ENCODE data around the gene CRTAC1.
"Not testable (repeated sequence)": the region's sequence is repeated elsewhere in the genome, so short reads cannot be mapped to it uniquely, and the experiment has no call there.

CRTAC1 gene

DNA sequence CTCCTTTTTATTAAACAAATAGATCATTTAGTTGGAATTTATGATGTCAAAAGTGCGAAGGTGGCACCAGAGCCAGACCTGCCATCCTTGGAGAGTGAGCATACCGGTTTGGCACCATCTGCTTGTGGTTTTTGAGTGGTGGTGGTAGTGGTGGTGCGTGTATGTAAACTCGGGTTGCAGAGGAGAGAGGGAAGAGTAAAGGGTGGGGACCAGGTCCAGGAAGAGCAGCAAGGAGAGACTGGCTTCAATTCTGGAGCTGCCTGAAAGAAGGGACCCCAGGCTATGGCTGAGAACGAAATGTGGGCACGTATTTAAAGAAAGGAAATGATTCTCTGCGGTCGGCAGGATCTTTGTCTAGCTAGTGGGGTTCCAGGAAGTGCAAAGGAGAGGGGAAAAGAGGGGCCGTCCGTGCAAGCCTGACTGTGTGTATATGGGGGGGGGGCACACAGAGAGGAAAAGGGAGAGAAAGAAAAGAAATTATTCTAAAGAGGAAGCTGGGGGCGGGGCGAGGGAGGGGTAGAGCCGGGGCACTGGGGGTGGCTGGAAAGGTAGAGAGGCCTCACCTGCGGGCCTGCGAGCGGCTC is 181.2 kb downstream of the CRTAC1 start:
- H3K4me3 ChIP-seq (ENCODE audit: low read depth, low read length) = peak overlapping the region; percentile 45

DNA sequence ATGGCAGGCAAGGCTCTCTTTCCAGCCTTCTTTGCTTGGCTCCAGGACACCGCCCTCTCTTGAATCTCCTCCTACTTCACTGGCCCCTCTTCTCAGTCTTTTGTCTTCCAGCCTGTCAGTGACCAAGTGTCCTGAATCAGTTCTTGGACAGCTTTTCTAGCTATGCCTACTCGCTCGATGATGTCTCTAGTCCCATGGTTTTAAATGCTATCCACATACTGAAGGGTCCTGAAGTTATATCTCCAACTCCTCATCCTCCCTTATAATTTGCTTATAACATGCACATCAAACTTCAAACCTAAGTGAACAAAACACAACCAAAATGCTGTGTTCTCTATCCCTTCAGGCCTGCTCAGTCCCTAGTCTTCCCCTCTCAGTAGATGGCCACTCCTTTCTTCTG is 185.7 kb downstream of the CRTAC1 start:
- H3K4me3 ChIP-seq (ENCODE audit: low read depth, low read length) = no peak overlapping the region

DNA sequence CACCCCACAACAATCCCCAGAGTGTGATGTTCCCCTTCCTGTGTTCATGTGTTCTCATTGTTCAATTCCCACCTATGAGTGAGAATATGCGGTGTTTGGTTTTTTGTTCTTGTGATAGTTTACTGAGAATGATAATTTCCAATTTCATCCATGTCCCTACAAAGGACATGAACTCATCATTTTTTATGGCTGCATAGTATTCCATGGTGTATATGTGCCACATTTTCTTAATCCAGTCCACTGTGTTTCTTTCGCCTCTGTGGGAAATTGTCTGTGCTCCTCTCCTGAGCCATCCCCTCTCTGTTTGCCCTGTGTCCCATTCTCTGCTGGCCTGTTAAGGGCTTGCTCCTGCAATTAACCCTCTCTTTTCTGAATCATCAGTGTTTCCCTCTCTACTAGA is 186.4 kb downstream of the CRTAC1 start:
- H3K4me3 ChIP-seq (ENCODE audit: low read depth, low read length) = not testable (repeated sequence)

- H3K4me3 ChIP-seq (ENCODE audit: low read depth, low read length) = no peak overlapping the region
Measured at GRCh38 chr10:97843281-97843671, 187.1 kb downstream of the CRTAC1 start.

- H3K4me3 ChIP-seq (ENCODE audit: low read depth, low read length) = no peak overlapping the region
Measured at GRCh38 chr10:97842656-97843280, 187.7 kb downstream of the CRTAC1 start.

- not testable (repeated sequence) for H3K4me3 ChIP-seq (ENCODE audit: low read depth, low read length)
Measured at GRCh38 chr10:97842114-97842513, 188.3 kb downstream of the CRTAC1 start.

GRCh38 chr10:97841166-97841565 is 189.3 kb downstream of the CRTAC1 start:
- H3K4me3 ChIP-seq (ENCODE audit: low read depth, low read length) = not testable (repeated sequence)

GRCh38 chr10:97838091-97838490 is 192.3 kb downstream of the CRTAC1 start:
- H3K4me3 ChIP-seq (ENCODE audit: low read depth, low read length) = no peak overlapping the region

DNA sequence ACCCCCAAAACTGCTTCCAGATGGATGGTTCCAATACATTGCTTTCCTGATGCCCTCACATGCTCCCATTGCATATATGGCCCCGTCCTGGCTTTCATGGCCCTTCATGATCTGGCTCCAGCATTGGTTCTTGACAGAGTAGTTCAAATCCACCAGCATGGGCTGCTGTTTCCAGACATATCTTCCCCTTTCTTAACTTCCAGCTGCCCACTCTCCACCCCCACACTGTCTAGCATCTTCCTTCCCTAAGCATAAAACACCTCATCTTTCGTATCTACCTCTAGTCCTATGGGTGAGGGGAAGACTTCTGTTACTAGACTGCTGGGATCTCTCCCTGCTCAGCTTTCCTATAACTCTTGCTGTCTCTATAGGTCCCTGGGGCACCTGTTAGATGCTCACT is 194.0 kb downstream of the CRTAC1 start:
- H3K4me3 ChIP-seq (ENCODE audit: low read depth, low read length) = no peak overlapping the region

DNA sequence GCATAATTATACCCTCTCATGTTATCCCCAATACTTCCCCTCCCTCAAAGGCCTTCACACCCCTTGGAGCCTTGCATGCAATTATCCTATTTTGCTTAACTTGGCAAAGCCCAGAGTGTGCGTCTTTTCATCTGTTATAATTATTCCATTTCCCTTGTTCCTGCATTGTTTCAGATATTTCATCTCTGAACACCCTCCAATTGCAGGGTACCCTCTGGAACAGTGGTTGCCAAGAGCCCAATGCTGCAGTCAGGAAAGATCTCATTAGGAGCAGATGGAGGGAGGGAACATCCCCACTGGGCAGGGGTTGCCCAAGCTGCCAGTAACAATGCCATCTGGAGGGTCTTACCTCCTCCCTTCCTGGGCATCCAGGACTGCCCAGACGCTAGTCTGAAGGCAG is 199.2 kb downstream of the CRTAC1 start:
- no peak overlapping the region for H3K4me3 ChIP-seq (ENCODE audit: low read depth, low read length)

DNA sequence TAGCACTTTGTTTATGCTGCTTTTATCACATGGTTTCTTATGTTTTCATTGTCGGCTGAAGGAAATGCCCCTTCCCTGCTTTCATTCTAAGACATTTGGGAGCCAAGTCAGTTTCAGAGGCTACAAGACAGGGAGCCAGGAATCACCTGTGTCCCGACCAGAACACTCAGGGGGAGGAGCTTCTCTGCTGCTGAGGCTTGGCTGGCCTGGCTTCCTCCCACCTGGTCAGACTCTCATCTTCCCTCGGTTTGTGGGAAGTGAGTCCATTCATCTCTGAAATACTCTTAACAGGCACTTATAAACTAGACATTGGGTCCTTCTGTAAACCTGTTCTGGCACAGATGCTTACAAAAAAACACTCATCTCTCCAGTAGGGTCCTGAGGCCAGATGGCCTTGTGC is 200.4 kb downstream of the CRTAC1 start:
- no peak overlapping the region for H3K4me3 ChIP-seq (ENCODE audit: low read depth, low read length)

GRCh38 chr10:97828721-97829120 is 201.7 kb downstream of the CRTAC1 start:
- no peak overlapping the region for H3K4me3 ChIP-seq (ENCODE audit: low read depth, low read length)

DNA sequence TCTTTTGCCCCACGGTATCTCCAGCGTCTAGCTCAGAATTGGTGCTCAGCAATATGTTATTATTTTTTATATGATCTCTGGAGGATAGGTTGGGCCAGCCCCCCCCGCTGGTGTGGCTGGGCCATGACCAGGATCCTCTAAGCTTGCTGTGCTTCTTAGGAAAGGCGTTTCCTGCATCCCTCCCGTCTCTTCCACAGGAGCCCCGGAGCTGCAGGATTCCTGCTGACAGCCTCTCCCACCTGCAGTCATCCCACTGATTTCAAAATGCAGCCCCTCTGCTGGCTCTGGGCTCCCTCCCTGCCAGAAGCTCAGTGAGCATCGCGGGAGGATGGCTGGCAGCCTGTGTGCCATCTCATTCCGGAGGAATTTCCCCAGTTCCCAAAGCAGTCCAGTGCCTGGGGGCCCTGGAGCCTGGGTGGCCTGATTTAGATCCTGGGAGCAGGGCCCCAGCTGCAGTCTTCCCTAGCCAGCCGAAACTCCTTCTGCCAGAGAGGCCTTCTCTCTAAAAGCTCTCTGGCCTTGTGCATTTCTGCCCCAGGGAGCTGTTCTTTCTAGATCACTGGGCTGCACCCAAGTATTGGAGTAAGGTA is 202.6 kb downstream of the CRTAC1 start:
- no peak overlapping the region for H3K4me3 ChIP-seq (ENCODE audit: low read depth, low read length)

GRCh38 chr10:97826892-97827291 is 203.5 kb downstream of the CRTAC1 start:
- H3K4me3 ChIP-seq (ENCODE audit: low read depth, low read length) = no peak overlapping the region

DNA sequence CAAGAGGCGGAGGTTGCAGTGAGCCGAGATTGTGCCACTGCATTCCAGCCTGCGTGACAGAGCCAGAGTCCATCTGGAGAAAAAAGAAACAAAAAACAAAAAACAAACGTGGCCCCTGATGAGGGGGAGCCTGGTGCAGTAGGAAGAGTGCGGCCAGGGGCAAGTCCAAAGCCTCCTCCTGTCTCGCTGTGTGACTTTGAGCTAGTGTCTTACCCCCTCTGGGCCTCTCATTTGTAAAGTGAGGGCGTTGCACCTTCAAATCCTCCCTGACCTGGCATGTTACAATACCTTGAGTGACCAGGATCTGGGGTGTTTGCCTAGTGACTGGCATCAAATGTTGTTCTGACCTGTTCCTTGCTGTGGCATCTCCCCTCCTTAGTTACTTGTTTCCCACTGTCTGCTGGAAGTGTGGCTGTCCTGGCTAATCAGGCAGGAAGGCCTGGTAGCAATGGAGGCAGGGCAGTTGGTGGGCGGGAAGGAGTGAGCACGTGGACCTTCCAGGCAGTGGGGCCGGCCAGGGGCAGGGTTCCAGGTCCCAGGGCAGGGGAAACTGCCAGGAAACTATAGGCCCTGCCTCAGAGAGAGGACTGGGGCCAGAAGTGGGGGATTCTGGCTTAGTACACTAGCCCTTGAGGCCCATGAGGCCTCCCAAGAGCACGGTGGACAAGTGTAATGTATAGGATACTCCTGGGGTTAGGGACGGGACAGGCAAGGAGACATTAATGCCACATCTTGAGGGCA is 205.2 kb downstream of the CRTAC1 start:
- H3K4me3 ChIP-seq (ENCODE audit: low read depth, low read length) = no peak overlapping the region

- H3K4me3 ChIP-seq (ENCODE audit: low read depth, low read length) = no peak overlapping the region
Measured at GRCh38 chr10:97823734-97824133, 206.7 kb downstream of the CRTAC1 start.

- no peak overlapping the region for H3K4me3 ChIP-seq (ENCODE audit: low read depth, low read length)
Measured at GRCh38 chr10:97822261-97822687, 208.1 kb downstream of the CRTAC1 start.

DNA sequence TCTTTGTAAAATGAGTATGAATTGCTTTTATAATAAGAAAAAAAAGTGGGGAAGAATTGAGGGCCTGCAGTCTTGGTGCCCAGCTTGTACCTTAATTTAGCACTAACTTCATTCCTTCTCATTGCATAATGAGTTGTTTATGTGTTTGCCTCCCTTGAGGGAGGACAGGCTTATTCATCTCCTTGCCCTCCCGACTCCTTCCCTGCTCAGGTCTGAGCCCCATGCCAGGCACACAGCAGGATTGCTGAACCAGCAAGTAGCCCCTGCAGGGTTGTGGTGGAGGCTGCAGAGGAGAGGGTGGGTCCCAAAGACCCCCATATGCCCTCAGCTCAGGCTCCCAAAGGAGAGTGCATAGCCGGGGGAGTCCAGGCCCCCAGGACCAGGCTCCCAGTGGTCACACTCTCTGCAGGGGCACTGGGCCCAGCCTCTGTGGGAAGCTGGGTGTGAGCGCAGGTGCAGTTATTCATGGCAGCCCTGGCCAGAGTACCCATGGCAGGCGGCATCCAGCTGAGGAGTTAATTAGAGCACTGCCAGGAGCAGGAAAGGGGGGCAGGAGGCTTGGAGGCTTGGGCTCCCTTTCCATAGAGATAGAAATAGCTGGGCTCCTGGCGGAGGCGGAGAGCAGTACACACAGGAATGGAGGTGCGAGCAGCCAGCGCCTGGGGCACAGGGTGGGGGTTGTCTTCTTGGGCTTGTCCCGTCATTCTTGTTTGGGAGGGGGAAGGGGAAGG is 208.9 kb downstream of the CRTAC1 start:
- H3K4me3 ChIP-seq (ENCODE audit: low read depth, low read length) = no peak overlapping the region

DNA sequence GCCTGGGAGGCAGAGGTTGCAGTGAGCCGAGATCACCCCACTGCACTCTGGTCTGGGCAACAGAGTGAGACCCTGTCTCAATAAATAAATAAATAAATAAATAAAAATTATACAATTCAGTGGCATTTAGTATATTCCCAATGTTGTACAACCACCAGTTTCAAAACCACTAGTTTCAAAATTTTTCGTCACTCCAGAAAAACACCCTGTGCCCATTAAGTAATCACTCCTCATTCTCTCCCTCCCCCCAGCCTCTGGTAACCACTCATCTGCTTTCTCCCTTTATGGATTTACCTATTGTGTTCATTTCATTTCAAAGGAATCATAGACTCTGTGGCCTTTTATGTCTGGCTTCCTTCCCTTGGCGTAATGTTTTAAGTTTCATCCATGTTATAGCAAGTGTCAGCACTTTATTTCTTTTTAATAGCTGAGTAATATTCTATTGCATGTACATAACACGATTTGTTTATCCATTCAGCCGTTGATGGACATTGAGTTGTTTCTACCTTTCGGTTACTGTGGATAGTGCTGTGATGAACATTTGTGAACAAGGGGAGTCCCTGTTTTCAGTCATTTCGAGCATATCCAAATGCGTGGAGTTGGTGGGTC is 210.2 kb downstream of the CRTAC1 start:
- H3K4me3 ChIP-seq (ENCODE audit: low read depth, low read length) = no peak overlapping the region

- no peak overlapping the region for H3K4me3 ChIP-seq (ENCODE audit: low read depth, low read length)
Measured at GRCh38 chr10:97818572-97818971, 211.8 kb downstream of the CRTAC1 start.

GRCh38 chr10:97816609-97817008 is 213.8 kb downstream of the CRTAC1 start:
- H3K4me3 ChIP-seq (ENCODE audit: low read depth, low read length) = no peak overlapping the region
